LNCaP clone FGC (cell line): Measurements from ENCODE around the gene FEV.

Source experiments
- DNase-seq: peaks from one replicate; pipeline ENCODE4 v3.0.0-alpha.2; 2011; ENCODE audit warnings: low read depth
- H3K4me3 ChIP-seq: 2 replicates; pipeline ENCODE4 v1.5.1; 2011; ENCODE audit warnings: mild to moderate bottlenecking, low read depth, low read length, control low read depth
- CTCF ChIP-seq: IDR thresholded peaks from 2 replicates; pipeline ENCODE4 v1.5.1; 2012; ENCODE audit warnings: mild to moderate bottlenecking; ENCODE audit not compliant: control insufficient read depth, insufficient read depth; ENCODE audit errors: extremely low read depth

Gene FEV

GRCh38 chr2:218961651-218962570 lies 23.1 kb downstream of the FEV start:
- no peak for DNase-seq
- no peak for TF ChIP-seq CTCF
- H3K4me3 ChIP-seq = no peak overlapping the region

- DNase-seq = no peak
- TF ChIP-seq CTCF = no peak
- H3K4me3 ChIP-seq = no peak overlapping the region
Measured at GRCh38 chr2:218961229-218961628, 23.8 kb downstream of the FEV start.

GRCh38 chr2:218960309-218961165 lies 24.4 kb downstream of the FEV start:
- TF ChIP-seq CTCF = no peak
- DNase-seq = no peak
- H3K4me3 ChIP-seq = no peak overlapping the region

- DNase-seq = no peak
Measured at GRCh38 chr2:218959761-218960308, 25.1 kb downstream of the FEV start.

GRCh38 chr2:218959141-218959731 lies 25.7 kb downstream of the FEV start, which contains the start of gene CDK5R2:
Gene CDK5R2 (plus strand): TSS chr2:218959666. CDS start chr2:218959821, 155 bp downstream.
- no peak for DNase-seq
- H3K4me3 ChIP-seq = peak within 1 kb of the TSS; percentile 9; the same call in 1 of the 2 replicates
- TF ChIP-seq CTCF = no peak

More at GRCh38 chr2:218959761-218960308, 25.1 kb downstream of the FEV start:
- no peak for TF ChIP-seq CTCF
- H3K4me3 ChIP-seq = no peak overlapping the region; the same call in 1 of the 2 replicates

GRCh38 chr2:218958276-218958675 lies 26.7 kb downstream of the FEV start:
- no peak for DNase-seq

More at GRCh38 chr2:218958276-218958675, 26.7 kb downstream of the FEV start:
- no peak overlapping the region for H3K4me3 ChIP-seq
- TF ChIP-seq CTCF = no peak
